ENCODE measurements around the gene HHAT. TPM values are rescaled to one million over a fixed set of nuclear protein-coding genes. Genes with fewer than 3 reads are reported as not detected.

Gene HHAT
- total RNA-seq, 1 experiment from 2014 or later = 4.6 TPM

- peaks cover 31% of the 10 kb centered on the region for H3K4me1 Mint-ChIP-seq (ENCODE audit: insufficient read depth, unreplicated experiment)
- ChIA-PET POLR2A (interaction anchor here (0.6 to 4.1 kb wide), 4 partner anchors 9 to 1104 kb away, joined by 3 to 35 read pairs (median 4); no protein-coding TSS in a partner anchor), CTCF (interaction anchor here (0.6 to 18.9 kb wide), 13 partner anchors 10 to 771 kb away, joined by 3 to 807 read pairs (median 4); partner anchors contain the start of genes HHAT and KCNH1)
- BruUV-seq (replicated peaks) = no TSS peak
- H3K9me3 Mint-ChIP-seq (ENCODE audit: unreplicated experiment) = no peaks in the 10 kb centered on the region
- intact Hi-C loops (cut with micrococcal nuclease) = no loop called here
- H3K4me3 Mint-ChIP-seq (ENCODE audit: unreplicated experiment) = no peak overlapping the region
- no peak for DNase-seq (ENCODE audit: unreplicated experiment)
- TF ChIP-seq CTCF (IDR thresholded peaks at IDR 0.05; ENCODE audit: unreplicated experiment) = no peak
- H3K36me3 Mint-ChIP-seq (ENCODE audit: insufficient read depth, unreplicated experiment) = no peaks in the 10 kb centered on the region
- no peaks in the 10 kb centered on the region for H3K27me3 Mint-ChIP-seq (ENCODE audit: insufficient read depth, unreplicated experiment)
- peak overlapping the region; percentile 52 for H3K27ac Mint-ChIP-seq (ENCODE audit: low read depth, unreplicated experiment)
Observed at GRCh38 chr1:210364479-210364878, 35.8 kb downstream of the HHAT start.

GRCh38 chr1:210366767-210367166 is 38.1 kb downstream of the HHAT start:
- no peak for DNase-seq (ENCODE audit: unreplicated experiment)
- no peak for TF ChIP-seq CTCF (IDR thresholded peaks at IDR 0.05; ENCODE audit: unreplicated experiment)
- Mint-ChIP-seq H3K9me3 (ENCODE audit: unreplicated experiment) (no peaks in the 10 kb centered on the region), H3K36me3 (ENCODE audit: insufficient read depth, unreplicated experiment) (no peaks in the 10 kb centered on the region), H3K27ac (ENCODE audit: low read depth, unreplicated experiment) (no peak overlapping the region), H3K4me1 (ENCODE audit: insufficient read depth, unreplicated experiment) (peaks cover 26% of the 10 kb centered on the region), H3K27me3 (ENCODE audit: insufficient read depth, unreplicated experiment) (no peaks in the 10 kb centered on the region), H3K4me3 (ENCODE audit: unreplicated experiment) (no peak overlapping the region)
- ChIA-PET POLR2A (interaction anchor here (0.6 to 0.7 kb wide), 2 partner anchors 683 to 739 kb away, joined by 3 read pairs; no protein-coding TSS in a partner anchor), CTCF (interaction anchor here (0.6 to 18.9 kb wide), 12 partner anchors 11 to 224 kb away, joined by 3 to 807 read pairs (median 4); partner anchors contain the start of gene HHAT)
- intact Hi-C loops (cut with micrococcal nuclease) = no loop called here
- BruUV-seq (replicated peaks) = no TSS peak

GRCh38 chr1:210367566-210367965 is 38.9 kb downstream of the HHAT start:
- Mint-ChIP-seq H3K4me3 (ENCODE audit: unreplicated experiment) (no peak overlapping the region), H3K9me3 (ENCODE audit: unreplicated experiment) (no peaks in the 10 kb centered on the region), H3K27ac (ENCODE audit: low read depth, unreplicated experiment) (no peak overlapping the region), H3K4me1 (ENCODE audit: insufficient read depth, unreplicated experiment) (peaks cover 26% of the 10 kb centered on the region), H3K27me3 (ENCODE audit: insufficient read depth, unreplicated experiment) (no peaks in the 10 kb centered on the region), H3K36me3 (ENCODE audit: insufficient read depth, unreplicated experiment) (no peaks in the 10 kb centered on the region)
- no peak for DNase-seq (ENCODE audit: unreplicated experiment)
- BruUV-seq (replicated peaks) = no TSS peak
- ChIA-PET POLR2A (no interaction called here), CTCF (interaction anchor here (0.6 to 18.9 kb wide), 8 partner anchors 7 to 1148 kb away, joined by 3 to 807 read pairs (median 26); partner anchors contain the start of gene HHAT)
- TF ChIP-seq CTCF (IDR thresholded peaks at IDR 0.05; ENCODE audit: unreplicated experiment) = no peak
- intact Hi-C loops (cut with micrococcal nuclease) = no loop called here

- DNase-seq (ENCODE audit: unreplicated experiment) = no peak
- Mint-ChIP-seq H3K4me1 (ENCODE audit: insufficient read depth, unreplicated experiment) (peaks cover 42% of the 10 kb centered on the region), H3K36me3 (ENCODE audit: insufficient read depth, unreplicated experiment) (no peaks in the 10 kb centered on the region), H3K4me3 (ENCODE audit: unreplicated experiment) (no peak overlapping the region), H3K27ac (ENCODE audit: low read depth, unreplicated experiment) (no peak overlapping the region), H3K9me3 (ENCODE audit: unreplicated experiment) (no peaks in the 10 kb centered on the region), H3K27me3 (ENCODE audit: insufficient read depth, unreplicated experiment) (no peaks in the 10 kb centered on the region)
- no TSS peak for BruUV-seq (replicated peaks)
- ChIA-PET POLR2A (interaction anchor here (0.6 to 1.5 kb wide), 4 partner anchors 36 to 870 kb away, joined by 3 to 9 read pairs (median 4); partner anchors contain the start of gene HHAT), CTCF (interaction anchor here (0.6 to 18.9 kb wide), 10 partner anchors 9 to 1211 kb away, joined by 3 to 807 read pairs (median 4); no protein-coding TSS in a partner anchor)
- TF ChIP-seq CTCF (IDR thresholded peaks at IDR 0.05; ENCODE audit: unreplicated experiment) = no peak
- intact Hi-C loops (cut with micrococcal nuclease) = no loop called here
Observed at GRCh38 chr1:210369425-210369824, 40.7 kb downstream of the HHAT start.
